ENCODE results near the gene CLK4.
"Not testable (repeated sequence)": the region's sequence is repeated elsewhere in the genome, so short reads cannot be mapped to it uniquely, and the experiment has no call there.

The CLK4 gene

DNA sequence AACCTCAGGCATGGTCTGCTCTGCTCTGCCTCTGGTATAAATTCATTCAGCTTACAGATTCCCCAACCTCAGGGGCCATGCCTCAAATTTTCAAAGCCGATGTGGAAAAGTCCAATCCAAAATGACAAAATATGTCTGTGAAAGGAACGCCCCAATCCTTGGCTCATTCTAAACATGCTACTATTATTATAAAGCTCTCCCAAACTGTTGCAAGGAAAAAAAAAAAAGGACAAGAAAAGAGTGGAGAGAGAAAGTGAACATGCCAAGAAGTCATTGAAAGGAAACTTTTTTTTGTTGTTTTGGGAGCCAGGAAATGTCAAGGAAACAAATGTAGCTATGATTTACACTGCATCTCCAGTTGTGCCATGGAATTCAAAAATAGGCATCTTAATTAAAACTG is 40.5 kb downstream of the CLK4 start:
- Histone ChIP-seq H3K4me3 (ENCODE audit: low read depth in 1 of 2, low read length in 1 of 2) (no peak overlapping the region), H3K36me3 (no peaks in the 10 kb centered on the region), H3K27ac (no peak overlapping the region), H3K27me3 (peaks cover 36% of the 10 kb centered on the region), H3K9me3 (no peaks in the 10 kb centered on the region), H3K4me1 (ENCODE audit: control insufficient read depth in 1 of 2, insufficient read depth in 1 of 2, low read depth in 1 of 2, low read length in 1 of 2) (peaks cover 28 to 39% of the 10 kb centered on the region in 2 experiments)
- no peak for TF ChIP-seq CTCF (IDR thresholded peaks at IDR 0.05)

DNA sequence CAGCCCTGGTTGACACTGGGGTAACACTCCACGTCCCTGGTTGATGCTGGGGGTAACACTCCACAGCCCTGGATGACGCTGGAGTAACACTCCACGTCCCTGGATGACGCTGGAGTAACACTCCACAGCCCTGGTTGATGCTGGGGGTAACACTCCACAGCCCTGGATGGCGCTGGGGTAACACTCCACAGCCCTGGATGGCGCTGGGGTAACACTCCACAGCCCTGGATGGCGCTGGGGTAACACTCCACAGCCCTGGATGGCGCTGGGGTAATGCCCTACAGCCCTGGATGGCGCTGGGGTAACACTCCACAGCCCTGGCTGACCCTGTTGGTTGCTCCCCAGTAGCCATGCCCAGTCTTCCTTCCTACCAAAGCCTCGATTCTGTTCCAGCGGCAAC is 41.4 kb downstream of the CLK4 start:
- not testable (repeated sequence) for H3K36me3 ChIP-seq; H3K27ac ChIP-seq; H3K9me3 ChIP-seq; H3K4me3 ChIP-seq (ENCODE audit: low read depth in 1 of 2, low read length in 1 of 2)
- peaks cover 29% of the 10 kb centered on the region for H3K27me3 ChIP-seq
- H3K4me1 ChIP-seq (ENCODE audit: control insufficient read depth in 1 of 2, insufficient read depth in 1 of 2, low read depth in 1 of 2, low read length in 1 of 2), result peaks cover 21 to 32% of the 10 kb centered on the region in 2 experiments

DNA sequence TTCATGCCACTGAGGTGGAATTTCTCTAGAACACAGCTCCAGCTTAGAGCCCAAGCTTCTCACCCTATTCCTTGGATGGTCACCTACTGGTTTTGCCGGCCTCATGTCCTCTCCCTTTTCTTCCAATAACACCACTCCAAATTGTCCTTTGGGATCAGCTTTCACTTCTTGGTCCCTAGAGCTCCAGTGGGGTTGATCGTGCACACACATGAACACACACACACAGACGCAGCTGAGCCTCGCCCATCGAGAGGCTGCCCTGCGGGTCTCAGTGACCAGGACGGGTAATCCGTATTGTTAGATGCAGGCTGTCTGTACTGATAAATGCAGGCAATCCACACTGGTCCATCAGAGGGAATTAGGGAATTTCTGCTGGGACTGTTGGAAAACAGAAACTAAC is 43.6 kb downstream of the CLK4 start:
- Histone ChIP-seq H3K4me1 (ENCODE audit: control insufficient read depth in 1 of 2, insufficient read depth in 1 of 2, low read depth in 1 of 2, low read length in 1 of 2) (peaks cover 6 to 16% of the 10 kb centered on the region in 2 experiments), H3K4me3 (ENCODE audit: low read depth in 1 of 2, low read length in 1 of 2) (no peak overlapping the region), H3K27me3 (peaks cover 14% of the 10 kb centered on the region), H3K27ac (no peak overlapping the region), H3K9me3 (no peaks in the 10 kb centered on the region), H3K36me3 (no peaks in the 10 kb centered on the region)
- TF ChIP-seq CTCF (IDR thresholded peaks at IDR 0.05), result no peak

DNA sequence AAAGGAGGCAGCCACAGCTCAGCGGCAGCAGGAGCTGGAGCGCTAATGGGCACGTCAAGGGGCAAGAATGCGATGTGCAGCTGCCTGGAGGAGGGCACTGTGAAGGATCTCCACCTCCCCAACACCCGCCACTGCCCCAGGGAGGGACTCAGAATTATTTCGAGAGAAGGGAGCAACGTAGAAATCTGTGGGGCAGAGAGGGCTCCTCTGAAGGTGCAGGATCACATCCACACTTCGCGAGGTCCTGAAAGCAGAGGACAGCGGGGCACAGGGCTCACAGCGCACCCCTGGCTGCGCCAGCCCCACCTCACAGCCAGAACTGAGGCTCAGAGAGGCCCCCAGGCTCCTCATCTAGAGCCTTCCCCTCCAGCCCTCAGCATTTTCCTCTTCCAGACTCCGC is 44.6 kb downstream of the CLK4 start:
- H3K9me3 ChIP-seq, result no peaks in the 10 kb centered on the region

DNA sequence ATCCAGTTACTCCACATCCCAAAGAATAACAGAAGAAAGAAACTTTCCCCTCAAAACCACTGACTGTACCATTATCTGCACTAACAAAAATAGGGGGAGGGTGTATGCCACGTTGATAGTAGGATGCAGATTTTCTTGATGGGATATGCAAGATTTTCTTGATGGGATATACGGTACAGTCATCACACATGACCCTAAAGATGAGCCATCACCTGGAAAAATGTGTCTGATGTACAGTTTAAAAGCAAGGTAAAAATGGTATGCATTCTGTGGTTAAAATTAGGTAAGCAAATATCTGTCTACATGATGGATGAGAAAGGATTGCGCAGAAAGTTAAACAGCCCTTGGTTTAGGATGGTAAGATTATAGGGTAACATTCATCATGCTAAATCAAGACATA is 45.2 kb downstream of the CLK4 start:
- Histone ChIP-seq H3K4me3 (ENCODE audit: low read depth in 1 of 2, low read length in 1 of 2) (no peak overlapping the region), H3K27ac (no peak overlapping the region), H3K9me3 (no peaks in the 10 kb centered on the region), H3K36me3 (no peaks in the 10 kb centered on the region), H3K4me1 (ENCODE audit: control insufficient read depth in 1 of 2, insufficient read depth in 1 of 2, low read depth in 1 of 2, low read length in 1 of 2) (peaks cover 9 to 21% of the 10 kb centered on the region in 2 experiments), H3K27me3 (peaks cover 21% of the 10 kb centered on the region)
- TF ChIP-seq CTCF (IDR thresholded peaks at IDR 0.05), result no peak

More for the DNA sequence above, 44.6 kb downstream of the CLK4 start:
- no peak for TF ChIP-seq CTCF (IDR thresholded peaks at IDR 0.05)
- Histone ChIP-seq H3K4me1 (ENCODE audit: control insufficient read depth in 1 of 2, insufficient read depth in 1 of 2, low read depth in 1 of 2, low read length in 1 of 2) (peaks cover 2 to 14% of the 10 kb centered on the region in 2 experiments), H3K27ac (no peak overlapping the region), H3K36me3 (no peaks in the 10 kb centered on the region), H3K4me3 (ENCODE audit: low read depth in 1 of 2, low read length in 1 of 2) (no peak overlapping the region), H3K27me3 (peaks cover 14% of the 10 kb centered on the region)

DNA sequence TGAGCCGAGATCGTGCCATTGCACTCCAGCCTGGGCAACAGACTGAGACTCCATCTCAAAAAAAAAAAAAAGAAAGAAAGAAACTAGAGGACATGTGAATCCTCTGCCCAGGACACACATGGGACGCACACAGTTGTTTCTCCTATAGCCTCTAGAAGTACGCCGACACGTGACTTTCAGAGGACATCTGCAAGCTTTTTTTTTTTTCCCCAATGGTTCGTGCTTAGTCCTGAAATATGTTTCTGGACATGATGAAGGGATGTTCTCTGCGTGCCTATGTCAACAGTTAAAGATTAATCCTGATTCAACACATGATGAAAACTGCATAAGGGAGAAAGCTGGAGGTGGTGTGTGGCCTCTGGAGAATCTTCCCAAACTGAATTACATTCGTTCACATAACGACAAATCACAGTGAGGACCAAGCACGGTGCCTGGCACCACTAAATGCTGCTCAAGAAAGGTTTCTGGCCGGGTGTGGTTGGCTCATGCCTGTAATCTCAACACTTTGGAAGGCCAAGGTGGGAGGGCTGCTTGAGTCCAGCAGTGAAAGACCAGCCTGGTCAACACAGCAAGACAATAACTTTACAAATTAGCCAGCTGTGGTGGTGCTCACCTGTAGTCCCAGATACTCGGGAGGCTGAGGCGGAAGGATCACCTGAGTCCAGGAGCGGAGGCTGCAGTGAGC is 46.4 kb downstream of the CLK4 start:
- Histone ChIP-seq H3K27me3 (peaks cover 33% of the 10 kb centered on the region), H3K4me1 (ENCODE audit: control insufficient read depth in 1 of 2, insufficient read depth in 1 of 2, low read depth in 1 of 2, low read length in 1 of 2) (peaks cover 9 to 27% of the 10 kb centered on the region in 2 experiments)
- TF ChIP-seq CTCF (IDR thresholded peaks at IDR 0.05), result no peak

More for the DNA sequence above, 46.4 kb downstream of the CLK4 start:
- Histone ChIP-seq H3K9me3 (no peaks in the 10 kb centered on the region), H3K4me3 (ENCODE audit: low read depth in 1 of 2, low read length in 1 of 2) (no peak overlapping the region), H3K36me3 (no peaks in the 10 kb centered on the region), H3K27ac (no peak overlapping the region)

Data from neutrophil (primary cell).